A549 (cell line): ENCODE results near the gene PTPRH. TPM values are rescaled to one million over a fixed set of nuclear protein-coding genes. Genes with fewer than 3 reads are reported as not detected.

Source experiments
- ATAC-seq, 2 experiments: fragments of 200-7000 bp in 1 of 2; fragments of >200 bp in 1 of 2; cut with Nextera tagmentation in 1 of 2; cut with Tn5 transposase in 1 of 2; 3 replicates each; pipeline versions ENCODE4 v1.8.0 to v1.9.1; 2018 to 2020; ENCODE audit warnings: mild to moderate bottlenecking in 1 of 2, moderate library complexity in 1 of 2
- CTCF ChIA-PET: fragments of 300-600 bp; sonication (Branson Sonifier 250); formaldehyde crosslinking; extraction: SDS; loops from one replicate; lab custom pipeline; 2021; ENCODE audit warnings: antibody characterized with exemption, inconsistent platforms; lab: Yijun Ruan, JAX
- POLR2A ChIA-PET: fragments of 350-600 bp; formaldehyde crosslinking; extraction: SDS; loops from one replicate; lab custom pipeline; 2021; ENCODE audit warnings: antibody characterized with exemption, inconsistent platforms; lab: Yijun Ruan, JAX
- DNase-seq, 2 experiments: peaks; one replicate each; pipeline versions ENCODE4 v3.0.0 to v3.0.0-alpha.2; 2011 to 2016; ENCODE audit warnings: low read depth in 1 of 2, low spot score in 1 of 2
- FAIRE-seq: peaks from 2 replicates; lab custom pipeline; 2011; peaks lifted over from hg19 to GRCh38; lab: Jason Lieb, UNC
- H3K27ac ChIP-seq, 2 experiments: fragments of >200 bp; sonication (Bioruptor Twin); formaldehyde crosslinking; 3 replicates each; pipeline ENCODE4 v1.5.1; 2016 to 2017
- H3K4me1 ChIP-seq: fragments of >200 bp; sonication (Bioruptor Twin); formaldehyde crosslinking; 3 replicates; pipeline ENCODE4 v1.6.1; 2016
- H3K4me2 ChIP-seq: fragments of >200 bp; sonication (Bioruptor Twin); formaldehyde crosslinking; 3 replicates; pipeline ENCODE4 v1.6.1; 2016
- H3K4me3 ChIP-seq: fragments of >200 bp; sonication (Bioruptor Twin); formaldehyde crosslinking; 3 replicates; pipeline ENCODE4 v1.5.1; 2016
- H3K9me3 ChIP-seq: fragments of >200 bp; sonication (Bioruptor Twin); formaldehyde crosslinking; 3 replicates; pipeline ENCODE4 v1.6.1; 2016
- BCL3 ChIP-seq: fragments of >200 bp; sonication (Bioruptor Twin); formaldehyde crosslinking; IDR thresholded peaks from 3 replicates; pipeline ENCODE4 v1.6.1; 2016
- BHLHE40 ChIP-seq: IDR thresholded peaks from 2 replicates; pipeline ENCODE4 v1.6.1; 2012; ENCODE audit warnings: low read depth, low read length, inconsistent platforms
- CBX2 ChIP-seq: fragments of 200-600 bp; sonication (generic); IDR thresholded peaks from 2 replicates; pipeline ENCODE4 v1.6.1; 2016; ENCODE audit warnings: low read depth, mild to moderate bottlenecking, borderline replicate concordance
- CBX8 ChIP-seq: fragments of 200-600 bp; sonication (generic); IDR thresholded peaks from 2 replicates; pipeline ENCODE4 v1.6.1; 2016
- CEBPB ChIP-seq, 2 experiments: fragments of >200 bp in 1 of 2; sonication (Bioruptor Twin) in 1 of 2; formaldehyde crosslinking in 1 of 2; IDR thresholded peaks; 2 replicates each; pipeline ENCODE4 v1.6.1; 2012 to 2016
- CHD2 ChIP-seq: fragments of 150-350 bp; IDR thresholded peaks from 2 replicates; pipeline ENCODE4 v1.6.1; 2014; ENCODE audit warnings: low read length; ENCODE audit not compliant: partially characterized antibody
- EP300 ChIP-seq, 2 experiments: fragments of >200 bp; sonication (Bioruptor Twin); formaldehyde crosslinking; IDR thresholded peaks; 2 replicates in 1 of 2; 3 replicates in 1 of 2; pipeline ENCODE4 v1.6.1; 2016 to 2017
- FOSB ChIP-seq: fragments of 250-450 bp; sonication (Bioruptor Pico); IDR thresholded peaks from 2 replicates; pipeline ENCODE4 v1.5.0; 2020; ENCODE audit warnings: mild to moderate bottlenecking, moderate library complexity
- HDAC2 ChIP-seq: fragments of 200-600 bp; sonication (generic); IDR thresholded peaks from 2 replicates; pipeline ENCODE4 v1.6.1; 2016
- HOXB13 ChIP-seq: fragments of 250-450 bp; sonication (Bioruptor Pico); IDR thresholded peaks from 2 replicates; pipeline ENCODE4 v1.5.0; 2020; ENCODE audit warnings: low read depth, mild to moderate bottlenecking, moderate library complexity
- JUN ChIP-seq, 2 experiments: fragments of >200 bp; sonication (Bioruptor Twin); formaldehyde crosslinking; IDR thresholded peaks; 2 replicates in 1 of 2; 3 replicates in 1 of 2; pipeline ENCODE4 v1.6.1; 2016 to 2017
- JUNB ChIP-seq: fragments of >200 bp; sonication (Bioruptor Twin); formaldehyde crosslinking; IDR thresholded peaks from 2 replicates; pipeline ENCODE4 v1.6.1; 2016
- KDM5A ChIP-seq: fragments of 200-600 bp; sonication (generic); IDR thresholded peaks from 2 replicates; pipeline ENCODE4 v1.6.1; 2016; ENCODE audit warnings: antibody characterized with exemption, mild to moderate bottlenecking
- MAZ ChIP-seq: fragments of 150-350 bp; IDR thresholded peaks from 2 replicates; pipeline ENCODE4 v1.6.1; 2014; ENCODE audit warnings: antibody characterized with exemption, low read depth, low read length, borderline replicate concordance
- NR3C1 ChIP-seq: fragments of >200 bp; sonication (Bioruptor Twin); formaldehyde crosslinking; IDR thresholded peaks from 3 replicates; pipeline ENCODE4 v1.6.1; 2017
- PHF8 ChIP-seq: fragments of 200-600 bp; sonication (generic); IDR thresholded peaks from 2 replicates; pipeline ENCODE4 v1.6.1; 2016; ENCODE audit warnings: low read depth, mild to moderate bottlenecking, antibody characterized with exemption, moderate library complexity, borderline replicate concordance
- RARB ChIP-seq: fragments of 250-450 bp; sonication (Bioruptor Pico); IDR thresholded peaks from 2 replicates; pipeline ENCODE4 v1.8.0; 2021; ENCODE audit warnings: mild to moderate bottlenecking, moderate library complexity
- TP53 ChIP-seq: fragments of 250-450 bp; sonication (Bioruptor Pico); IDR thresholded peaks from 2 replicates; pipeline ENCODE4 v1.5.0; 2021; ENCODE audit warnings: mild to moderate bottlenecking, moderate library complexity
- ZC3H11A ChIP-seq: fragments of 450-650 bp; IDR thresholded peaks from 2 replicates; pipeline ENCODE4 v1.6.1; 2014; ENCODE audit warnings: antibody characterized with exemption, mild to moderate bottlenecking
- ZSCAN20 ChIP-seq: fragments of 250-450 bp; sonication (Bioruptor Pico); IDR thresholded peaks from 2 replicates; pipeline ENCODE4 v1.8.0; 2022; ENCODE audit warnings: mild to moderate bottlenecking, moderate library complexity
- WGBS: methylation state at CpG from one replicate; pipeline ENCODE4 v1.1.6; 2017; ENCODE audit errors: missing lambda C conversion rate; 5-methylcytosine and 5-hydroxymethylcytosine counted together
- polyA plus RNA-seq, 4 experiments: library from polyadenylated mRNA; depleted of rRNA in 3 of 4; stranded (reverse); fragments of >200 nt; fragmentation: RNase III in 1 of 4; extraction: RNeasy Plus Mini Kit Qiagen cat#74134 plus additional on column Dnase treatment in 1 of 4; gene quantifications; 2 replicates in 3 of 4; 3 replicates in 1 of 4; pipeline ENCODE4 v1.2.3, GENCODE V29; 2011 to 2017
- TF ChIP-seq, protein P1 (sequence below): IDR thresholded peaks from 2 replicates; pipeline ENCODE4 v1.6.1; 2012; ENCODE audit warnings: low read depth, borderline replicate concordance
- TF ChIP-seq, protein P2 (sequence below): fragments of >200 bp; sonication (Bioruptor Twin); formaldehyde crosslinking; IDR thresholded peaks from 2 replicates; pipeline ENCODE4 v1.6.1; 2016

PTPRH gene
- polyA plus RNA-seq, 2 of the 4 experiments (the other 2 are of a cell fraction), result 1.6 to 4.2 TPM

DNA sequence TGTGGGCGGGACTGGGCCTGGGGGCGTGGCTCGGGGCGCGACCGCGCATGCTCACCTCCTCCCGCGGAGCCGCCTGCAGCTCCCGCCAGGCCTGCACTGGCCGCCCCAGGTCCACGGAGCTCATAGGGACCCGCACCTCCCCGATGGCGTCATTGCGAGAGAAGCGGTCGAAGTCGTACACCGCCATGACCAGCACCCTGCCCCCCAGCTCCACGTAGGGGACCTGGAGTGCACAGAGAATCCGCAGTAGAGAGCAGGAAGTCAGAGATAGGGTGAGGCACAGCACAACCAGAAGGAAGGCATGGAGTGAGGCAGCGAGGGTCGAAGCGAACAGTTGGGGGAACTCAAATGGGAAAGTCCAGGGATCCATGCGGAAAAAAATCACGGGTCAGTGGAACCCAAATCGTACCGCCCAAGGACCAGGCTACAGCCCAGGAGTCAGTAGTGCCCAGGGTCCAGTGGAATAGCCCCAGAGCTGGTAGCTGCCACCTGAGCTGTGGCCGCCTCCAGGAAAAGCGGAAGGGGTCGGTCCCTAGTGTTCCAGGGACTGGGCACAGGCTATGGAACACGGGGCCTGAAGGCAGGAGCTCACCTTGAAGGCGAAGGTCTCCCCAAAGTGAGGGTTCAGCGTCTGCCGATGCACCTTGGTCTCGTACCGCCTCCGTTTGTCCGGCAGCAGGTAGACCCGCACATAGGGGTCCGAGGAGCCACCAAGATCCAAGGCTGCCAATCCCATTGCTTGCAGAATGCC is 34.0 kb downstream of the PTPRH start:
- FAIRE-seq, result no peak

DNA sequence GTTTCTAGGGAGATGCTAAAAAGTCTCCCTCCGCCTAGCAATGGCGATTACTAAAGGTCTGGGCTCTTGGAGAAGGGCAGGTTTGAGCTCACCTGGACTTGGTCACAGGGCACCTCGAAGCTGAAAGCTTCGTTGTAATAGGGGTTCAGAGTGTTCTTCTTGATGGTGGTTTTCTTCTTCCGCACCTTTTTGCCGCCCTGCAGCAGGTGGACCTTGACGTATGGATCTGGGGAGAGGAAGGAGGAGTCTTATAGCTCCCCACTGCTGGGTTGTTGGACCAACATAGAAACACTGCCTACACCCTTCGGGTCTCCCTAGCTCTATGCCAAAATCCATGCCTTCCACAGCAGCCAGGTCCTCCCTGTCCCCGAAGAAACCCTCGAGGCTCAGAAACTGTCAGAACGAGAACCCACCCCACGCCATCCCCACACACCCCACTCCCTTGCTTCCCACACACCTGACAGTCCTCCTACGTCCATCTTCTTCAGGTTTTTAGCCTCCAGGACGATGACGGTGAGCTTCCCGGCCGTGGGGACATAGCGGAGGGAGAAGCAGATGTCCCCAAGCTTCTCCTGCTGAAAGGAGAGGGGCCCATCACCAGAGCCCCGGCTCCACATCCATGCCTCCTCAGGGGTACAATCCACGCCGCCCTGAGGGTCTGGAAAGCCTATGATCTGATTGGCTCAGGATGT is 34.7 kb downstream of the PTPRH start:
- no peak for DNase-seq
- TF ChIP-seq, protein P1, sequence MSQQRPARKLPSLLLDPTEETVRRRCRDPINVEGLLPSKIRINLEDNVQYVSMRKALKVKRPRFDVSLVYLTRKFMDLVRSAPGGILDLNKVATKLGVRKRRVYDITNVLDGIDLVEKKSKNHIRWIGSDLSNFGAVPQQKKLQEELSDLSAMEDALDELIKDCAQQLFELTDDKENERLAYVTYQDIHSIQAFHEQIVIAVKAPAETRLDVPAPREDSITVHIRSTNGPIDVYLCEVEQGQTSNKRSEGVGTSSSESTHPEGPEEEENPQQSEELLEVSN, result peak; percentile 41; the same call in 1 of the 2 replicates
- no peak for TF ChIP-seq JUNB
- H3K9me3 ChIP-seq, result no peaks in the 10 kb centered on the region
- ChIA-PET POLR2A (interaction anchor here (0.5 to 1.7 kb wide), 3 partner anchors 19 to 85 kb away, joined by 3 to 4 read pairs (median 4); partner anchors contain the start of gene PPP6R1), CTCF (interaction anchor here (1.0 to 10.0 kb wide), 11 partner anchors 8 to 293 kb away, joined by 3 to 64 read pairs (median 4); partner anchors contain the start of gene DNAAF3)
- no peak for ATAC-seq
- H3K4me3 ChIP-seq, result no peak overlapping the region; the same call in 2 of the 3 replicates
- peak overlapping the region in 1 of 2 experiments; percentile 6; a peak in 1 of 6 replicates for H3K27ac ChIP-seq
- FAIRE-seq, result no peak
- H3K4me2 ChIP-seq, result peak overlapping the region; percentile 82
- WGBS, result 58% methylated on average over 20 of the region's 21 CpGs
- H3K4me1 ChIP-seq, result peaks cover 18% of the 10 kb centered on the region

More for the DNA sequence above, 34.0 kb downstream of the PTPRH start:
- Histone ChIP-seq H3K27ac (no peak overlapping the region), H3K4me3 (no peak overlapping the region), H3K4me1 (peaks cover 25% of the 10 kb centered on the region), H3K9me3 (no peaks in the 10 kb centered on the region)
- ChIA-PET POLR2A (interaction anchor here (0.9 to 1.7 kb wide), 3 partner anchors 18 to 208 kb away, joined by 3 to 4 read pairs (median 3); partner anchors contain the start of gene PPP6R1), CTCF (interaction anchor here (0.8 to 10.0 kb wide), 11 partner anchors 8 to 329 kb away, joined by 3 to 64 read pairs (median 5); partner anchors contain the start of gene DNAAF3)
- no peak for DNase-seq
- ATAC-seq, result no peak
- TF ChIP-seq EP300 (IDR thresholded peaks at IDR 0.05), result no peak
- no peak for TF ChIP-seq CEBPB (IDR thresholded peaks at IDR 0.05)
- no peak for TF ChIP-seq CBX8
- no peak for TF ChIP-seq CBX2
- no peak for TF ChIP-seq ZC3H11A
- no peak for TF ChIP-seq BCL3
- no peak for TF ChIP-seq KDM5A
- TF ChIP-seq MAZ, result no peak
- no peak for TF ChIP-seq ZSCAN20 (CRISPR knock-in tag)
- no peak for TF ChIP-seq BHLHE40
- no peak for TF ChIP-seq FOSB (CRISPR knock-in tag)
- no peak for TF ChIP-seq HOXB13 (CRISPR knock-in tag)
- TF ChIP-seq JUN (IDR thresholded peaks at IDR 0.05), result no peak
- TF ChIP-seq HDAC2, result no peak
- no peak for TF ChIP-seq TP53 (CRISPR knock-in tag)
- TF ChIP-seq, protein P2, sequence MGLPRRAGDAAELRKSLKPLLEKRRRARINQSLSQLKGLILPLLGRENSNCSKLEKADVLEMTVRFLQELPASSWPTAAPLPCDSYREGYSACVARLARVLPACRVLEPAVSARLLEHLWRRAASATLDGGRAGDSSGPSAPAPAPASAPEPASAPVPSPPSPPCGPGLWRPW, result no peak
- no peak for TF ChIP-seq RARB (CRISPR knock-in tag)
- TF ChIP-seq NR3C1, result no peak
- no peak for TF ChIP-seq CHD2
- TF ChIP-seq PHF8, result no peak
- TF ChIP-seq, all 56 proteins: peak for 0
- WGBS, result 70% methylated on average over 42 of the region's 43 CpGs
- H3K4me2 ChIP-seq, result no peak overlapping the region
